RPMI8226 (cell line): Measurements from ENCODE around the gene KAT2A.

Source experiments
- DNase-seq: peaks from one replicate; pipeline ENCODE4 v3.0.0-alpha.2; 2015

Gene KAT2A

DNA sequence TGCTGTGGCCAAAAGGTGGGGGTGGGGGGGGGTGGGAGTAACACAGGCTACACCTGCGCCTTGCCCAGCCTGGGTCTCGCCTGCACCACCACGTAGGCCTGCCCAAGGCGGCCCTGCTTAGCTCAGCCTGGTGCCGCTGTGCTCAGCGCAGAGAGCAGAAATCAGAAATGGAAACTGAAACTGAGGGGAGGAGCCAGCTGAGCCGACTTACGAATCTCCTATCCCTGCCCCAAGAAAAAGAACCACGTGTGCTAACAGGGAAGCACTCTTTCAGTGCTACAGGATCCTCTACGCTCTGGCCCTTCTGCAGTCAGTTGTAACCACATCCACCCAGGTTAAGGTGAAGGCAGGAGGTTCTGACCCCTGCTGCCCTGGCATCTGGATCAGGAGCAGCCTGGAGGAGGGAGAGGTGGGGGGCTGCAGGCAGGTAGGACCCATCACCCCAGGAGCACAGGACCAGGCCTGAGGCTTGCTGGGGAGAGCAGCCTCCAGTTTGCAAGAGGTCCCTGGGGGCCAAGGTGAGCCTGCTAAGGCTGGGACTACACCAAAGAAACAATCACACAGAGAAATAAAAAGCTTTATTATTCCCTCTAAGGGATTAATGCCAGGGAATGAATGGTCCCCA is 8.5 kb downstream of the KAT2A start, which contains the start of gene DHX58:
Gene DHX58, minus strand, starts transcription at position 163 of the 625 bp plus-strand sequence. CDS start 822 bp downstream, outside the sequence.
- peak; percentile 95 for DNase-seq

DNA sequence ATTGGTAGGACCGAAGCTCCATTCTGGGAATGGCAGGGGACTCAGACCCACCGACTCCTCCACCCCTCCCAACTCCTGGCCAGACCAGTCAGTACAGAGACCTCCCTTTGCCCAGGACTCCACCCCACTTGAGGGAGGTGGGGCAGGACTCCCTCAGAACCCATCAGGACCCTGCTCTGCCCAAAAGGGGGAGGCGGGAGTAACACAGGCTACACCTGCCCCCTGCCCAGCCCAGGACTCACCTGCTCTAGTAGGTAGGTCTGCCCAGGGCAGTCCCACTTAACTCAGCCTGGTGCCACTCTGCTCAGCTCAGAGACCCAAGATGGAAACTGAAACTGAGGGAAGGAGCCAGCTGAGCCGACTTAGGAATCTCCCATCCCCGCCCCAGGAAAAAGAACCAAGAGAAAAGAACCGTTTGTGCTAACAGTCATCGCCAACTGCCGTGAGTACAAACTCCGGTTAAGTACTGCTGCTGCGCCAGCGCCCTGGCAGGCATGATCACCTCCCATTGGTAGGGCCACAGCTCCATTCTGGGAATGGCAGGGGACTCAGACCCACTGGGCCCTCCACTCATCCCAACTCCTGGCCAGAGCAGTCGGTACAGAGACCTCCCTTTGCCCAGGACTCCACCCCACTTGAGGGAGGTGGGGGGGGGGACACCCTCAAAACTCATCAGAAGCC is 9.2 kb downstream of the KAT2A start:
- DNase-seq = peak; percentile 33

DNA sequence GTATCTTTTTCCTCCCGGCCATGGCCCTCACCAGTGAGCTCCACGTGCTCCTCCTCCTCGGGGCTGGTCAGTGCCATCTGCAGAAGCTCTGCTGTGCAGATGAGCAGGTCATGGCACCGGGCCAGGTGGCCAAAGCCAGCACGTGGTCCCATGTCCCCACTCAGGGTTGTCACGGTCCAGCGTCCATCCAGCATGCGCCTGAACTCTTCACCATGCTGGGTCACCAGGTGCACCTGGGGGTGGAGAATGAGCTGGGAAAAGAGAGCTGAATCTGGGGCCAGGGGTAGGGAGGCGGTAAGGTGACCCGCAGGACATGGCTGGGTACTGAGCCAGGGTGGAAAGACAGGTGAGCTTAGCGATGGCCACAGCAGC is 9.9 kb downstream of the KAT2A start:
- DNase-seq = no peak

- DNase-seq = no peak
Measured at GRCh38 chr17:42110301-42111264, 10.6 kb downstream of the KAT2A start.

DNA sequence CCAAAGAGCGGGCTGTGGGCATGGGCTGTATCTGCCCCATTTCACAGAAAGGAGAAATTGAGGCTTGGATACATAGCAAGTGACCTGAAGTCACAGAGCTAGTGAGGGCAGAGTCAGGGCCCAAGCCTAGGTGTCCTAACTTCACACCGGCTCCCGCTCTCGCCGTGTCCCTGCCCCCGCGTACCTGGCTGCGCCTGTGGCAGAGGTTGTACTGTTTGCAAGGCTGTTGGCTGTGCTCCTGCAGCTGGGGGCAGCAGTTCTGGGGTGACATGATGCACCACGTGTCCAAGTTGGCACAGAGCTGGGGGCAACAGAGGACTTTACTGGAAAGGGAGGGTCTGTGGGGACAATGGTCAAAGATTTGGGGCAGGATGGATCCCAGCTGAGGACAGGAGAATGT is 12.1 kb downstream of the KAT2A start:
- DNase-seq = no peak

GRCh38 chr17:42107597-42108576 is 13.3 kb downstream of the KAT2A start:
- DNase-seq = peak; percentile 96

GRCh38 chr17:42107124-42107523 is 14.0 kb downstream of the KAT2A start:
- DNase-seq = no peak

GRCh38 chr17:42106009-42106408 is 15.2 kb downstream of the KAT2A start:
- DNase-seq = no peak

DNA sequence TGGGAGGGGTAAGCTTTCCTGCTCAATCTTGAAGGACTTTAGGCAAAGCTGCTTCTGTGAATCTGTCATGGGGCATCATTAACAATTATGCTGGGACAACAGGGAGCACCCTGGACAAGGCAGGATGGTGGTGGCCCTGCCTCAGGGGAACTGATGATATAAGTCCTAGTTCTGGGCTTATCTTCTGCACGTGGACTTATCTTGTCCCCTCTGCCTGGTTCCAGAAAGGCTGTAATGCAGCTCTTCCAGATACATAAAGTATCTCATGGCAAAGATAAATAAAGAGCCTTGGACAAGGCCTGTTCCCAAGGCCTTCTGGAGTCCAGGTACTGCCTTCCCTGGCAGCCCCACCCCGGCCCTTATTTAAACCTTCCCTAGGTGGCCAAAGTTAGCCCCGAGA is 16.9 kb downstream of the KAT2A start:
- no peak for DNase-seq

DNA sequence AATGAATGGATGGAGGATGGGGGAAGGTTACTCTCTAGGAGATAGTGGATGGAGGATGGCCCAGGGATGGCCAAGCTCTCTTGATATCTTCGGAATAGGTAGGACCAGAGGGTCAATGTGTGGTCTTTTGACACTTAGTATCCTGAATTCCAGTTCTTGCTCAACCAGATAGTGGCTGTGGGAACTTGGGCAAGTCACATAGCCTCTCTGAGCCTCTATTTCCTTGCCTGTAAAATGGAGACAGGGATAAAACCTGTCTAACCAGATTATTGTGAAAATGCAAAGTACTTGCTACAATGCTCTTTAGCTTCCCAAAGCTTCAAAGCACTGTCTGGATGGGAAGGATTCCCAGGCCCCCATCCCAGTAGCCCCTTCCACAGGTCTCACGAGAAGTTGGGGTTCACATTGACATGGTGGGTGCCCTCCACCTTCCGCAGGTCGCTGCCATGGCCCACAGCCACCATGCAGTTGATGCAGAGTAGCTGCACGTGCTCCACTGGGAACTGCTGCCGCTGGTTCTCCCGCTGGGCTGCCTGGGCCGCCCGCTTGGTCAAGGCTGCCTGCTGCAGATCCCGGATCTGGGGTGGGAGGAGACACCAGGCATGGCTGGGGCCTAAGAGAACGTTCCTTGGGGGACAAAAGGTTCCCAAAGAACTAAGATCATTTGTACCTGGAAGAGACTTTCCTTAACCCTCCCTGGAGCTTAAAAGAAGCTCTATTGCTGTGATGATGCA is 17.8 kb downstream of the KAT2A start:
- no peak for DNase-seq

- DNase-seq = peak; percentile 65
Measured at GRCh38 chr17:42101513-42102292, 19.5 kb downstream of the KAT2A start.

- DNase-seq = no peak
Measured at GRCh38 chr17:42098730-42099399, 22.3 kb downstream of the KAT2A start.

DNA sequence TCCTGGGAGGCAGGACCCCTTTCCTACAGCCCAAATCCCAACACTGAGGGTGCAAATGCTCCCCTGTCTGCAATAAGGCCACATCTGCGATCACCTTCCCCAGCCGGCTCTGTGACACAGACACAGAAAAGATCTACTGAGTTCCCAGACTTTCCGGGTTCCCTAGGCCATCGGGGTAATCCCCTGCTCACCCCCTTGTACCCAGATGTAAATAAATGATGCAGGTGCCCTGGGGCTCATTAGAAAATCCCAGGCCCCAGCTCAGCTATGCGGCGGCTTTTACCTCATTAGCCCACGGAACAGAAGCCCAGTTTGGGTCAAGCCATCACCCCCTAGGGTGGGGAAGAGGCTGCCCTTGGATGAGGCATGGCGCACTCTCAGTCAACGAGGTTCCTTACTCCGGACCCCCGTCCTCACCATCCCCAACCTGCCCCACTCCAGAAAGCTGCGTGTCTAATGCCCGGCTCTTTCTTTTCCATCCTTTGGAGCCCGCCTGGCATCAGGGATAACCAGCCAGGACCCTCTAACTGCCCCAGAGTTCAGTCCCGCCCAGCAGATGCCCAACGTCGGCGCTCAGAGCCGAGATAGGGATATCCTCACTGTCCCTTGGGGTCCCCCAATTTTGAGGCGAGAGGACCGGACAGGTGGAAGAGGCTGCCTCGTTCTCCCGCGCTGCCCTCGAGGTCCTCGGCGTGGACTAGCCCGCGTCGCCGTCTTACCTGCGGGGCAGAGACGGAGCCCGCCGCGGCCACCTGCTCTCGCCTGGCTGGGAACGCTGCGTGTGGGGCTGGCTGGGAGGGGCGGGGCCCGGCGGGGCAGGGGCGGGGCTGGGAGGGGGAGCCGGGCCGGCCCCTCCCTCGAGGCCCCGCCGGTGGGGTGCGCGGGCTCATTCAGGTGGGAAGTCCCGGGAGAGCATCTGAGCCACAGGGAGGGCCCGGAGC is 23.2 kb downstream of the KAT2A start, which contains the start of gene ZNF385C:
Gene ZNF385C, minus strand, starts transcription at position 783 of the 941 bp plus-strand sequence. CDS start 35,417 bp downstream, outside the sequence.
- peak; percentile 45 for DNase-seq

- DNase-seq = no peak
Measured at GRCh38 chr17:42096360-42097111, 24.6 kb downstream of the KAT2A start.

DNA sequence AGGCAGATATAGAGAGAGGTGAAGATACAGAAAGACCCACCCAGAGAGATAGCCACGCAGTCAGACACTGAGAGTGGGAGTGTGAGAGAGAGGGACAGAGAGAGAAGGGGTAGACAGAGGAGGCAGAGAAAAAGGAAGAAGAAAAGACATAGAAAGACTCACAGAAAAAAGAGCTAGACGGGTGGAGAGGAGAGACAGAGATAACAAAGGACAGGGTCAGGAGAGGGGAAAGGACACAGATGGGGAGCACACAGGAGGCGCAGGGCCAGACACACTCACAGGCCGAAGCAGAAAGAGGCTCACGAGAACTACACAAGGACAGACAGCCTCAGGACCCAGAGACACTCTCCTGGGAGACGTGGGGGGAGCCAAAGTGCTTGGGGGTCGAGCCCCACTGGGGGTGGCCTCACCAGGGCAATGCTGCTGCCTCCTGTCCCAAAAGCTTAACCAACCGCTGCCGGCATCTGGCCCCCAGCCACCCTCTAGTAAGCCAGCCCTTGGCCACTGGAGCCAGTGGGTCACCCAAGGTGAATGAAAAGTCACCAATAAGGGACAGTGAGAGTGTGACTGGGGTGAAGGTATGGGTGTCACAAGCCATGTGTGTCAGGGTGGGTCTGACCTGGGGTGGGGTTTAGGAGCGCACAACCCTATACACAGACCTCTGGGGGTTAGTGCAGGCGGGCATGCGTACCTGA is 26.6 kb downstream of the KAT2A start:
- no peak for DNase-seq

GRCh38 chr17:42092939-42093338 is 28.2 kb downstream of the KAT2A start:
- no peak for DNase-seq
